Measurements from ENCODE around the gene DNM3.
A peak's percentile ranks its signal among the peaks of the same experiment; 100 is the strongest.

The DNM3 gene

GRCh38 chr1:171931752-171932151 lies 90.5 kb downstream of the DNM3 start:
- DNase-seq: no peak

- DNase-seq: no peak
These were observed 93.4 kb downstream of the DNM3 start for GRCh38 chr1:171934664-171935063.

GRCh38 chr1:171935086-171935485 lies 93.8 kb downstream of the DNM3 start:
- no peak for DNase-seq

GRCh38 chr1:171935664-171936063 lies 94.4 kb downstream of the DNM3 start:
- no peak for DNase-seq

GRCh38 chr1:171937938-171938337 lies 96.6 kb downstream of the DNM3 start:
- DNase-seq: no peak

GRCh38 chr1:171939740-171940139 lies 98.4 kb downstream of the DNM3 start:
- no peak for DNase-seq

GRCh38 chr1:171940368-171940767 lies 99.1 kb downstream of the DNM3 start:
- DNase-seq: no peak

- no peak for DNase-seq
These were observed 100.6 kb downstream of the DNM3 start for GRCh38 chr1:171941920-171942319.

GRCh38 chr1:171943973-171944561 lies 102.8 kb downstream of the DNM3 start:
- no peak for DNase-seq

GRCh38 chr1:171948511-171948910 lies 107.2 kb downstream of the DNM3 start:
- peak; percentile 8 for DNase-seq

GRCh38 chr1:171949316-171949715 lies 108.0 kb downstream of the DNM3 start:
- DNase-seq: no peak

- DNase-seq: no peak
These were observed 112.5 kb downstream of the DNM3 start for GRCh38 chr1:171953835-171954234.

GRCh38 chr1:171954361-171954760 lies 113.1 kb downstream of the DNM3 start:
- no peak for DNase-seq

GRCh38 chr1:171961861-171962260 lies 120.6 kb downstream of the DNM3 start:
- DNase-seq: no peak

GRCh38 chr1:171963762-171964161 lies 122.5 kb downstream of the DNM3 start:
- no peak for DNase-seq

- peak; percentile 6 for DNase-seq
These were observed 124.5 kb downstream of the DNM3 start for GRCh38 chr1:171965777-171966176.

GRCh38 chr1:171966426-171967220 lies 125.3 kb downstream of the DNM3 start:
- DNase-seq: no peak

- no peak for DNase-seq
These were observed 127.9 kb downstream of the DNM3 start for GRCh38 chr1:171969226-171969625.

- DNase-seq: no peak
These were observed 128.5 kb downstream of the DNM3 start for GRCh38 chr1:171969813-171970212.

GRCh38 chr1:171972846-171973245 lies 131.5 kb downstream of the DNM3 start:
- DNase-seq: no peak

GRCh38 chr1:171973421-171973820 lies 132.1 kb downstream of the DNM3 start:
- no peak for DNase-seq

GRCh38 chr1:171981303-171981702 lies 140.0 kb downstream of the DNM3 start:
- DNase-seq: no peak

GRCh38 chr1:171983584-171983983 lies 142.3 kb downstream of the DNM3 start:
- no peak for DNase-seq

GRCh38 chr1:171984262-171984661 lies 143.0 kb downstream of the DNM3 start:
- DNase-seq: no peak
